Loucy (cell line): ENCODE results near the gene ADGRE2.

ENCODE experiments used
- EZH2phosphoT487 ChIP-seq: fragments of 200-600 bp; IDR thresholded peaks from 2 replicates; pipeline ENCODE4 v1.6.1; 2018; ENCODE audit warnings: antibody characterized with exemption, mild to moderate bottlenecking, moderate library complexity, borderline replicate concordance
- TF ChIP-seq, protein P1 (sequence below): fragments of 200-600 bp; sonication (generic); conservative IDR thresholded peaks from 2 replicates; pipeline ENCODE4 v1.5.1; 2014; ENCODE audit warnings: mild to moderate bottlenecking, antibody characterized with exemption, low read length

DNA sequence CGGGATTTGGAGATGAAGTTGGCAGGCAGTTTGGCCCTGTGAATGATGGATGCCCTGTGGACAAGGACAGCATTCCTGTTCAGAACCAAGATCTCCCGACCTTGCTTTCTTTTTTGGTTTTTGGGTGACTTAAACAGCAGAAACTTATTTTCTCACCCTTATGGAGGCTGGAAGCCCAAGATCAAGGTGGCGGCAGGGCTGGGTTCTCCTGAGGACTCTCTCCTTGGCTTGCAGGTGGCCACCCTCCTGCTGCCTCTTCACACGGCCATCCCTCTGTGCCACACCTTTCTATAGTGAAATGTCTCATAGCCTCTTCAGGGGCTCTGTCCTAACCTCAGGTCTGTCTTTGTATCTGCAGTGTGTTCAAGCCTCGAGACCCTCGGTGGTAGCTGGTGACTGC is 74.5 kb downstream of the ADGRE2 start:
- TF ChIP-seq, protein P1, sequence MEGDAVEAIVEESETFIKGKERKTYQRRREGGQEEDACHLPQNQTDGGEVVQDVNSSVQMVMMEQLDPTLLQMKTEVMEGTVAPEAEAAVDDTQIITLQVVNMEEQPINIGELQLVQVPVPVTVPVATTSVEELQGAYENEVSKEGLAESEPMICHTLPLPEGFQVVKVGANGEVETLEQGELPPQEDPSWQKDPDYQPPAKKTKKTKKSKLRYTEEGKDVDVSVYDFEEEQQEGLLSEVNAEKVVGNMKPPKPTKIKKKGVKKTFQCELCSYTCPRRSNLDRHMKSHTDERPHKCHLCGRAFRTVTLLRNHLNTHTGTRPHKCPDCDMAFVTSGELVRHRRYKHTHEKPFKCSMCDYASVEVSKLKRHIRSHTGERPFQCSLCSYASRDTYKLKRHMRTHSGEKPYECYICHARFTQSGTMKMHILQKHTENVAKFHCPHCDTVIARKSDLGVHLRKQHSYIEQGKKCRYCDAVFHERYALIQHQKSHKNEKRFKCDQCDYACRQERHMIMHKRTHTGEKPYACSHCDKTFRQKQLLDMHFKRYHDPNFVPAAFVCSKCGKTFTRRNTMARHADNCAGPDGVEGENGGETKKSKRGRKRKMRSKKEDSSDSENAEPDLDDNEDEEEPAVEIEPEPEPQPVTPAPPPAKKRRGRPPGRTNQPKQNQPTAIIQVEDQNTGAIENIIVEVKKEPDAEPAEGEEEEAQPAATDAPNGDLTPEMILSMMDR: no peak
- TF ChIP-seq EZH2phosphoT487: no peak
